ENCODE results near the gene TRIO.

TRIO gene

DNA sequence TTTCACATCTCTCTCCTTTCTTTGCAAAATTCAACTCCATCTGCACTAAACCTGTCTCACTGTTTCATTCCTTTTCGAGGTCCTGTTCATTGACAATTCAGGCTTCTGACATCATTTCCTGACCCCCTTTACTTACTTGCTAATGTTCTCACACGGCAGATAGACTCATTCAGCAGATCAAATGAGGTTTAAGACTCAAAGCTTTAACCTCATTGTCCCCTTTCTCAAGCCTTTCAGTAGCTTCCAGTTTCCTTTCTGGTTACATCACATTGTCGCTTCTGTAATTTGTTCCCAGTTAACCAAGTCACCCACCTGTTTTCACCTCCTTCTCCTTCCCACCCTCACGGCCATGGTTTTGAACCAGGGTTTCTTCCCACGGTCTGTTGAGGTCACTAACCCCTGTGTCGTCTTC, 295.1 kb downstream of the TRIO start:
- no peaks in the 10 kb centered on the region for H3K36me3 ChIP-seq (replicated peaks)
- H3K4me3 ChIP-seq: no peak overlapping the region
- no peaks in the 10 kb centered on the region for H3K4me1 ChIP-seq
- H3K27me3 ChIP-seq (ENCODE audit: low read depth): no peaks in the 10 kb centered on the region
- no peaks in the 10 kb centered on the region for H3K9me3 ChIP-seq
- in situ Hi-C loops (cut with MboI; ENCODE audit: low sequenced_read_pairs): no loop called here
- DNase-seq (ENCODE audit: low spot score in 2 of 2): no peak

DNA sequence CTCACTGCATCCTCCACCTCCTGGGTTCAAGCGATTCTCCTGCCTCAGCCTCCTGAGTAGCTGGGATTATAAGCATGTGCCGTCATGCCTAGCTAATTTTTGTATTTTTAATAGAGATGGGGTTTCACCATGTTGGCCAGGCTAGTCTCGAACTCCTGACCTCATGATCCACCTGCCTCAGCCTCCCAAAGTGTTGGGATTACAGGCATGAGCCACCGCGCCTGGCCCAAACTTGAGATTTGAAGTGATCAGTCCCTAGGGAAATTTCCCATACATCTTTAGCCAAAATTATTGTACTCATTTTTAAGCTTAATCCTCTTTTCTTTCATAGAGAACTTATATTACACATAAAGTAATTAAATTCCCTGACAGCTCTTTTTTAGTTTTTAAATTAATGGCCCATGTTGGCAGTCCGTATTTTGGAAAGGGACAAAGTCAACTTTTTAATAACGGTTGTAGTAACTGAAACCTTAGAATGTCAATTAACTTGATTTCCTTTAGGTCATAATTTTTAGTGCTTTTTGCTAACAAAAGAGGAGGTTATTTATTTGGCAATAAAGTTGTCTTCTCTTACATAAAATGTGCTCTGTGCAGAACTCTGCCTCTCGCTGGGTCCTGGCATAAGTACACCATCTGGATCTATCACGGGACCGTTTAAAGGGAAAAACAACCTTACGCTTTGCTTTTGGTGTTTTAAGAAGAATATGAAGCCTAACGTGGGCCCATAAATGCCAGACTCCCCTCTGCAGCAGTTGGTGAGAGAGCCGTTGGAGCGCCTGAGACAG, 296.1 kb downstream of the TRIO start:
- Histone ChIP-seq H3K27me3 (ENCODE audit: low read depth) (no peaks in the 10 kb centered on the region), H3K36me3 (replicated peaks) (no peaks in the 10 kb centered on the region), H3K9me3 (no peaks in the 10 kb centered on the region), H3K4me3 (no peak overlapping the region), H3K4me1 (no peaks in the 10 kb centered on the region)
- in situ Hi-C loops (cut with MboI; ENCODE audit: low sequenced_read_pairs): no loop called here
- DNase-seq (ENCODE audit: low spot score in 2 of 2): no peak

DNA sequence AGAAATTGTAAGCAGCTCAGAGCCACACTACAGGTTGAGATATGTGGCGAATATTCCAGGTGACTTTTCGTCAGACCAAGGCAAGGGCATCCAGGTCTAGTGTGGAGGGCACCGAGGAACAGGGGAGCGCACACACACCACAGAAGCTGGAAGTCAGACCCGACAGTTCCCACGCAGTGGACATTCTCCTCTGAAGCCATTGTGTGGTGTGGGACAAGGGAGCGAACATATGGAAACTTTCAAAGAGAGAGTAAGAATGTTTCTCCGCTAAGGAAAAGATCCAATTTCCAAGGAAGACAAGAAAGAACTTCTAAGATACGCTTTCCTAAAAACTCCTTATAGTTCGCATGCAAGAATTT, 297.1 kb downstream of the TRIO start:
- DNase-seq (ENCODE audit: low spot score in 2 of 2): no peak
- Histone ChIP-seq H3K4me1 (peaks cover 4% of the 10 kb centered on the region), H3K27me3 (ENCODE audit: low read depth) (no peaks in the 10 kb centered on the region), H3K4me3 (no peak overlapping the region), H3K9me3 (no peaks in the 10 kb centered on the region), H3K36me3 (replicated peaks) (no peaks in the 10 kb centered on the region)
- in situ Hi-C loops (cut with MboI; ENCODE audit: low sequenced_read_pairs): no loop called here

DNA sequence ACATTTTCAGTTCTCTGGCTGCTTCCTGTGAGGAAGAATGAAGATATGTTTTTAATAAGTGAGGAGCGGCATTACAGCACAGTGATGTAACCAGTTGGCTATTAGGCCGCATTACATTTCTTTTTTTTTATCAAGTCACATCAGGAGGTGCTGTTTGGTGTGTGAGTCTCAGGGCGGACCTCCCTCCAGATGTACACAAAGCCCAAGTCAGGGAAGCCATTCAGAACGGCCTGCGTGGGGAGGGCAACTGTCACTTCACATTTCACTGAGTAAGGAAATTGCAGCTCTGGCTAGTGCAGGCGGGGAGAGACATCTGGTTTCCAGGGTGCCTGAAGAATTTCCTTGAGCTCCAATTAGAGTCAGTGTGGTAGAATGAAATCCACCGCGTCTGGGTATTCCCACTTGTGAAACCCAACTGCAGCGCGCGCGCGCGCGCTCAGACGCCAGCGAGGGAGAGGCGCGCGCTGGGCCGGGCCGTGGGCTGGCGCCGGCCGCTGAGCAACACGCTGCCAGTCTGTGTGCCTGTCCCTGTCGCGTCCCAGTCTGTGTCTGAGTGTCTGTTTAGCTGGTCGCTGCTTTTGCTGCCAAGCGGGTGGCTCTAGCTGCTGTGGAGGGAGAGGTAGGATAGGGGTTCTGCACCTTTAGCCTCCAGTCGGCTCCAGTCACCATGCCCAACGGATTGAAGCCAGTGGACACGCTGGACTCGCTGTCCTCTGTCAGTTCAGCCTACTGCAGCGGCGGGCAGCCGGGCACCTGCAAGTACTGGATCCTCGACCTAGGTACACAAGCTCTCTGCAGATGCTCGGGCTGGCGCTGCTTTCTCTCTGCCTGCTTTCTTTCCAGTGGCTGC, 297.7 kb downstream of the TRIO start:
- Histone ChIP-seq H3K27me3 (ENCODE audit: low read depth) (no peaks in the 10 kb centered on the region), H3K4me1 (peaks cover 10% of the 10 kb centered on the region), H3K36me3 (replicated peaks) (no peaks in the 10 kb centered on the region), H3K4me3 (no peak overlapping the region), H3K9me3 (no peaks in the 10 kb centered on the region)
- in situ Hi-C loops (cut with MboI; ENCODE audit: low sequenced_read_pairs): no loop called here
- DNase-seq (ENCODE audit: low spot score in 2 of 2): no peak

DNA sequence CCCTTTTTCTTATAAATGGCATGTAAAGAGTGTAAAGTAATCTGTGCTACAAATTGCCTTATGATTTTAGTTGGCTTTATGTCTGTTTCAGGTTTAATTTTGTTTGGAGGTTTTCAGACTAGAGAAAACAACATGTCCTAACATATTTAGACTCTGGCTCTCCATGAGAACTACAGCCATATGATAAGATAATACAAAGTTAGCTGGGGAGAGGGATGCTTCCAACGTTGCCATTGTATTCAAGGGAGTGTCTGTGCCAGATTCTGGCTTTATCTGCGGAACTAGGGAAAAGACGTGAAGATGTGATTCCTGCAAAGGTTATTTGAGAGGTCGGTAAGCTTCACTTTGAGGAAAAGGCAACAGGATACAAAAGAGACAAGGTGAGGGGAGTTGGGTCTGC, 298.5 kb downstream of the TRIO start:
- in situ Hi-C loops (cut with MboI; ENCODE audit: low sequenced_read_pairs): no loop called here
- no peaks in the 10 kb centered on the region for H3K27me3 ChIP-seq (ENCODE audit: low read depth)
- DNase-seq (ENCODE audit: low spot score in 2 of 2): no peak
- peaks cover 13% of the 10 kb centered on the region for H3K4me1 ChIP-seq
- no peaks in the 10 kb centered on the region for H3K36me3 ChIP-seq (replicated peaks)
- H3K9me3 ChIP-seq: no peaks in the 10 kb centered on the region
- no peak overlapping the region for H3K4me3 ChIP-seq

DNA sequence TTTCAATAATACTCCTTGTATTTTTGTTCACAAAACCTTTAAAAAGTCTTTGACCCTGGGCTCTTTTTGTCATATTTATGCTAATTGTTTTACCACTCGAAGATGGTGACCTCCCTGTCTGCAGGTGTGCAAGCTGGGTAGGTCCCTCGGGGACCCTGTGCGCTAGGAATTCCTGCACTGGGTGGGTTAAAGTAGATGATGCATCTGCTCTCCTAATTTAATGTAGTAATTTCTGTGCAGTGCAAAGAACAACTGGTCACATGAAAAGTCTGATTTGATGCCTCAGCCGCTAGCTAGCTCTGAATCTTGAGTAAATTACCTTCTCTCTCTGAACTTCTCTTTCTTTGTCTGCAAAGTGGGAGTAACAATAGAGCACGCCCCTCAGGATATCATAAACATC, 299.4 kb downstream of the TRIO start:
- H3K27me3 ChIP-seq (ENCODE audit: low read depth): no peaks in the 10 kb centered on the region
- no peaks in the 10 kb centered on the region for H3K9me3 ChIP-seq
- no peak overlapping the region for H3K4me3 ChIP-seq
- no peak for DNase-seq (ENCODE audit: low spot score in 2 of 2)
- peaks cover 13% of the 10 kb centered on the region for H3K4me1 ChIP-seq
- in situ Hi-C loops (cut with MboI; ENCODE audit: low sequenced_read_pairs): no loop called here
- no peaks in the 10 kb centered on the region for H3K36me3 ChIP-seq (replicated peaks)

DNA sequence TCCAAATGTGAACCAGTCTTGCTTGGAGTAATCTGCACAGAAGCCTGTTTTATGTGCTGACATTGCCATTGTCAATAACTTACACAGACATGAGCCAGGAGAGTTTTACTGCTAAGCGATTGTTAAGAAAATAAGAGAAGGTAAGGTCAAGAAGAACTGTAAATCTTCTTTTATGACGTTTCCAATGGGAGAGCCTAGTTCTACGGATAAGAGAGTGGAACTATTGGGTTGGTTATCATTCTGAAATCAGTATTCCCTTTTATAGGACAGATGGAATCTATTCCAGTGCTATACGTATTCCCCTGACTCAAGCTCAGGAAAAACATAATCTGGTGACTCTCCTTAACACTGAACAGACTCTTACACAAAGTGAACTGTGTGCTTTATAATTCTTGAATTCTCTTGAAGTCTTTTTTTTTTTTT, 300.5 kb downstream of the TRIO start:
- in situ Hi-C loops (cut with MboI; ENCODE audit: low sequenced_read_pairs): no loop called here
- Histone ChIP-seq H3K4me3 (no peak overlapping the region), H3K9me3 (no peaks in the 10 kb centered on the region), H3K27me3 (ENCODE audit: low read depth) (no peaks in the 10 kb centered on the region), H3K4me1 (peaks cover 22% of the 10 kb centered on the region), H3K36me3 (replicated peaks) (no peaks in the 10 kb centered on the region)
- DNase-seq (ENCODE audit: low spot score in 2 of 2): no peak

DNA sequence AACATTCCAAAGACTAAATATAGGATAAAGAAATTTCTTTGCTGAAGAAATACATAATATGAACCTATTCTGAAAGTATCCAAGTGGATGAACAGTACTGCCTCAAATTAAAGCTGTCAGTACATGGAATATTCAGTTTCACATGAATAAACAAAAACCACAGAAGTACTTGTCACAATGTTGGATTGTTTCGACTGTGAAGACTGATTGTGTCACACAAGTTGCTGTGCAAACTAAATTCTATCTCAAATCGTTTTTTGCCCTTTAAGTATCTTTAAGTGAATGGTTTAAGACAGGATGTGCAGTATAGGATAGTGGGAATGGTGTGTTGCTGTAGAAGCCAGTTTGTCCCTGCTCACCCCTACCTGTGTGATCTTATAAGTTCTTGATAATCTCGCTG, 301.0 kb downstream of the TRIO start:
- Histone ChIP-seq H3K9me3 (no peaks in the 10 kb centered on the region), H3K4me3 (no peak overlapping the region), H3K4me1 (peaks cover 25% of the 10 kb centered on the region), H3K27me3 (ENCODE audit: low read depth) (no peaks in the 10 kb centered on the region), H3K36me3 (replicated peaks) (no peaks in the 10 kb centered on the region)
- DNase-seq (ENCODE audit: low spot score in 2 of 2): no peak
- in situ Hi-C loops (cut with MboI; ENCODE audit: low sequenced_read_pairs): no loop called here

DNA sequence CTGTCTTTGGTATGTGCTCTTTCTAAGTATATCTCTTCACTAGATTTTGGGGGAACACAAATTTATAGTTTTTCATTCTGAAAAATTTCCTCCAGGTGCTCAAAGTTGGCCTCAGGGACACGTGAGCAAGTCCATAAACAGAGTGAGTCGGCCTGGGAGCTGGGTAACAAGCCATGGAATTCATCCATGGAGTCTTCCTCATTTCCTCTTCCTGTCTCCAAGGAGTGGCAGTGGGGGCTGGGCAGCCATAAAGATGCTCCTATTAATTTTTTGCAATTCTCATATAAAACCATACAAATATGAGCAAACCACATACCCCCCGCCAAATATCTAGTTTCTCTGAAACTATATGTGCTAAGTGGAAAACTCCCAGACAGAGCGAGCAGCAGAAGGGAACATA, 301.9 kb downstream of the TRIO start:
- no peak for DNase-seq (ENCODE audit: low spot score in 2 of 2)
- Histone ChIP-seq H3K4me1 (peaks cover 25% of the 10 kb centered on the region), H3K9me3 (no peaks in the 10 kb centered on the region), H3K36me3 (replicated peaks) (no peaks in the 10 kb centered on the region), H3K27me3 (ENCODE audit: low read depth) (no peaks in the 10 kb centered on the region), H3K4me3 (no peak overlapping the region)
- in situ Hi-C loops (cut with MboI; ENCODE audit: low sequenced_read_pairs): no loop called here

DNA sequence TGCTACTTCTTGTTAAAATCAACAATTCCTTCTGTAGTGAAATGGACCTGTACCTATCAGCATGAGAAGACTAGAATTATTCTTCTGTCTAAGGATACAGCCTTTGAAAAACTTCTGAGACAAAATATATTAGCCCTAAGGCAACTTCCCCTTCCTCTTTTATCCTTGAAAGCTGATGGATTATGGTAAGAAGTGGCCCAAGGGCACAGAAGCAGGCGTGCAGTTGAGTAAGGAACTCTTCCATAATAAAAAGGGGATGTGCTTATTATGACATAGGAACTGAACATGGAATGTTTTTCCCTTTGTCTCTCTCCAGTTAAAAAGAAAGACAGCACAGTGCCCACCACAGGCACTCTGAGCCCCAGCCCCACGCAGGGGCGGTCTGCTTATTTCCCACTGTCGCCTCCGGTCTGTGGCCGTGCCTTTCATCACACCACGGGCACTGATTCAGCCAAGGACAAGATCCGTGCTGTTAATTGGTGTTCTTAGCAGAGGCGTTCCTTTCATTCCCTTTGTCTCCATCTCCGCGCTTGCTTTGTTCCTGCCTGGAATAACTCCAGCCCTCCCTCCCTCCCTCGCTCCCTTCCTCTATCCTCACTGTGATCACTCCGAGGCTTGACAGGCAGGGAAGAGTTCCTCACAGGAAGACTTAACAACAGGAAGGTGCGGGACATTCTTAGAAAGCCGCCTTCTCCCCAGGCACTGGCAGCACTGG, 302.6 kb downstream of the TRIO start:
- peaks cover 25% of the 10 kb centered on the region for H3K4me1 ChIP-seq
- peak; percentile 82 to 85 for DNase-seq (ENCODE audit: low spot score in 2 of 2)
- H3K36me3 ChIP-seq (replicated peaks): no peaks in the 10 kb centered on the region
- in situ Hi-C loops (cut with MboI; ENCODE audit: low sequenced_read_pairs): no loop called here
- H3K9me3 ChIP-seq: no peaks in the 10 kb centered on the region
- no peaks in the 10 kb centered on the region for H3K27me3 ChIP-seq (ENCODE audit: low read depth)
- H3K4me3 ChIP-seq: no peak overlapping the region

DNA sequence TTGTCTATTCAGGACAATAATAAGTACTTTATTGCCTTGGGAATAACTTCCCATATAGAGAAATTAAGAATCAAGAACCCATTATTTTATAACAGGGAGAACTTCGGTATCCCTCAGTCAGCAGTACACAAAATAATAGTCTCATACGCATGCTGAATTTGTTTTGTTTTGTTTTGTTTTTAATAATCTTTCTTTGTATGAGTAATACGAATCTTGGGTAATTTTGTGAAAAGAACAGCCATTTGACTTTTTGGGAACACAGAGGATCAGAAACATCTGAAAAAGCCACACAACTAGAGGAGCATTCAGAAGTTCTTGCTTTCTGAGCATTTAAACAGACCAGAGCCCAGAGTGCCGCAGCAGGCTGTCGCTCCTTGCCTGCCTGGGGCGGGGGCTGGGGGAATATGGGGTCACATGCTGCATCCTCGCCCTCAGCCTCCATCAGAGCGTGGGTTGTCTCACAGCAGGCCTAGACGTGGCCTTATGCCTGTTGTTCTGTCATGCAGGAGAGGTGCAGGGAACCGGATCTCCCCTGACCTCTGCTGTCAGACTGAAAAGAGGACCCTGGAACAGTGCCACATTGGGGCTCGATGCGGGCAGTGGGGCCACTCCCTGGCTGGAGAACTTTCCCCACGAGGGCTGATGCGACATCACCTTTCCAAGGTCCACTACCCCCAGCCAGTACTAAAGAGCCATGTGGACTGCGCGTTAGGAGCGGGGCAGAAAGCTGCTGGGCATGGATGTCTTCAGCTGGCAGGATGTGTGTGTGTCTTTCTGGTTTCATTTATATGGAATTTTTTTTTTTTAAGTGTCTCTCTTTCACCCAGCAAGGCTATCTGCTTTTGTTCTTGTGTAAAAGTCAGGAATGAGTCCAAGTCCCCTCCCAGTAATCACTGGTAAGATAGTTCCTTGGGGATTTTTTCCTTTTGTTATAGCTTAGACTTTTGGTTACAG, 305.1 kb downstream of the TRIO start:
- Histone ChIP-seq H3K36me3 (replicated peaks) (no peaks in the 10 kb centered on the region), H3K4me3 (no peak overlapping the region), H3K4me1 (peaks cover 31% of the 10 kb centered on the region), H3K27me3 (ENCODE audit: low read depth) (no peaks in the 10 kb centered on the region), H3K9me3 (no peaks in the 10 kb centered on the region)
- DNase-seq (ENCODE audit: low spot score in 2 of 2): peak; percentile 28 to 45
- in situ Hi-C loops (cut with MboI; ENCODE audit: low sequenced_read_pairs): no loop called here

DNA sequence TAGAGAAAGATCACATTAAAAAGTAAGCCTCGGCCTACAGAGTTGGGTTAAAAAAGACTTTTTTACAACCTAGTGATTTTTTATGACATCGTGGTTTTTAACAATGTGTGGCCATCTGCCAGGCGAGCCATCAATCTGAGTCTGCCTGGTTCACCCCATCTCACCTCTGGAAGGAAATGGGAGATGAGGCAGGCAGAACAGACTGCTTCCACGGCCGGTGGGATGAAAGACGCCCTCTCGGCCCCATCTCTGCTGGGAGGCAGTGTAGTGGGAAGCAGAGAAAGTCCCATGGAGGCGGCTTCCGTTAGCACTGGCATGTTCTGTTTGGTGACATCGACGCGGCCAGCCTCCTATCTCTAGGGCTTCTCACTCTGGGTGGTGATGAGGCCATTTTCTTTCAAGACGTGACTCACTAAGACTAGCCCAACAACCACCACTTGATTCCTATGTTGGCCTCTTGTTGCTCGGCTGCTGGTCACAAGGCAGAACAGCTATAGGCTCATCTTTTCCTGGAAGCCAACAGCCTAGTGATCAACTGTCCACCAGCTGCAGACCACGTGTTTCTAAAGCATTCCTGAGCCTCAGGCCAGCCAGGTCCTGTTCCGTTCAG, 306.0 kb downstream of the TRIO start:
- Histone ChIP-seq H3K4me3 (no peak overlapping the region), H3K9me3 (no peaks in the 10 kb centered on the region), H3K4me1 (peaks cover 33% of the 10 kb centered on the region), H3K36me3 (replicated peaks) (no peaks in the 10 kb centered on the region), H3K27me3 (ENCODE audit: low read depth) (no peaks in the 10 kb centered on the region)
- in situ Hi-C loops (cut with MboI; ENCODE audit: low sequenced_read_pairs): no loop called here
- DNase-seq (ENCODE audit: low spot score in 2 of 2): no peak

DNA sequence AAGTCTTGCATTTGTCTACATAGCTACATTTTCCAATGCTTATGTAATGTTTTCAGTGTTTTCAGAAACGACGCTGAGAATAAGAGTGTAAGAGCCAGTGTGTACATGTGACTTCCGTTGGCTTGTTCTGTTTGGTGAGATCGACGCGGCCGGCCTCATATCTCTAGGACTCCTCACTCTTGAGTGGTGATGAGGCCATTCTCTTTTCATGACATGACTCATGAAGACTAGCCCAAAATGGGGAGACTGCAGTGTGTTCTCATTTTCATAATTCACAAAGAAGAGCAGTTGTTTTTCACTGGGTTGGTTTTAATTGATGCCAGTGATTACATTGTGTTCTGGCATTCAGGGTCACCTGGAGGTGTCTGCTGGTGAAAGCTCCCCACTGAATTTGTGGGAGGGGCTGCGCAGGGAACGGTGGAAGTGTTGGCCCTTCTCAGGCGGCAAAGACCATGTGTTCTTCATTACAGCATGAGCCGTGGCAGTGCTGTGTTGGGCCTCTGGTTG, 306.9 kb downstream of the TRIO start:
- Histone ChIP-seq H3K27me3 (ENCODE audit: low read depth) (no peaks in the 10 kb centered on the region), H3K36me3 (replicated peaks) (no peaks in the 10 kb centered on the region), H3K9me3 (no peaks in the 10 kb centered on the region), H3K4me1 (peaks cover 30% of the 10 kb centered on the region), H3K4me3 (no peak overlapping the region)
- no peak for DNase-seq (ENCODE audit: low spot score in 2 of 2)
- in situ Hi-C loops (cut with MboI; ENCODE audit: low sequenced_read_pairs): no loop called here

Measured in HAP-1 (cell line).